Activated CD4-positive, CD25-positive, alpha-beta regulatory T cell treated with anti-CD3 and anti-CD28 coated beads, Interleukin-2, amount 50 U/mL, for 16 hours (primary cell): ENCODE results near the gene KDM2B.
"Not testable (repeated sequence)": the region's sequence is repeated elsewhere in the genome, so short reads cannot be mapped to it uniquely, and the experiment has no call there.

Source experiments
- DNase-seq: peaks from one replicate; pipeline ENCODE4 v3.0.0-alpha.2; 2020; ENCODE audit warnings: low read depth, low spot score

The KDM2B gene

GRCh38 chr12:121503395-121503794, 77.4 kb downstream of the KDM2B start:
- DNase-seq = no peak

- no peak for DNase-seq
Observed at GRCh38 chr12:121501946-121502345, 78.9 kb downstream of the KDM2B start.

- DNase-seq = peak; percentile 61
Observed at GRCh38 chr12:121499929-121500793, 80.7 kb downstream of the KDM2B start.

- DNase-seq = no peak
Observed at GRCh38 chr12:121495746-121496145, 85.1 kb downstream of the KDM2B start.

GRCh38 chr12:121494093-121494787, 86.6 kb downstream of the KDM2B start:
- DNase-seq = peak; percentile 23

- DNase-seq = no peak
Observed at GRCh38 chr12:121490401-121491281, 90.2 kb downstream of the KDM2B start.

- no peak for DNase-seq
Observed at GRCh38 chr12:121489874-121490273, 90.9 kb downstream of the KDM2B start.

- no peak for DNase-seq
Observed at GRCh38 chr12:121484967-121485366, 95.9 kb downstream of the KDM2B start.

- not testable (repeated sequence) for DNase-seq
Observed at GRCh38 chr12:121484564-121484963, 96.3 kb downstream of the KDM2B start.

- DNase-seq = no peak
Observed at GRCh38 chr12:121483949-121484348, 96.9 kb downstream of the KDM2B start.

GRCh38 chr12:121476477-121476876, 104.3 kb downstream of the KDM2B start:
- no peak for DNase-seq

- no peak for DNase-seq
Observed at GRCh38 chr12:121475279-121475678, 105.5 kb downstream of the KDM2B start.

- no peak for DNase-seq
Observed at GRCh38 chr12:121472150-121472905, 108.5 kb downstream of the KDM2B start.

- DNase-seq = no peak
Observed at GRCh38 chr12:121470751-121471150, 110.1 kb downstream of the KDM2B start.

- DNase-seq = no peak
Observed at GRCh38 chr12:121468499-121468801, 112.4 kb downstream of the KDM2B start.

GRCh38 chr12:121467638-121468498, 113.0 kb downstream of the KDM2B start:
- DNase-seq = no peak

- peak; percentile 73 for DNase-seq
Observed at GRCh38 chr12:121466794-121467637, 113.8 kb downstream of the KDM2B start.

GRCh38 chr12:121465921-121466793, 114.7 kb downstream of the KDM2B start:
- DNase-seq = no peak
